WTC11 (cell line): Measurements from ENCODE around the gene MBD6. TPM values are rescaled to one million over a fixed set of nuclear protein-coding genes. Genes with fewer than 3 reads are reported as not detected.
"Not testable (repeated sequence)": the region's sequence is repeated elsewhere in the genome, so short reads cannot be mapped to it uniquely, and the experiment has no call there.

Experiments used
- ATAC-seq: fragments of 200-7000 bp; cut with Tn5 transposase; 2 replicates; pipeline ENCODE4 v1.10.0; 2021; ENCODE audit warnings: mild to moderate bottlenecking, moderate library complexity
- CTCF ChIA-PET: fragments of 300-600 bp; sonication (Branson Sonifier 250); formaldehyde crosslinking; loops from one replicate; lab custom pipeline; 2021; ENCODE audit warnings: antibody characterized with exemption; lab: Charles Lee
- POLR2A ChIA-PET: fragments of 350-600 bp; sonication (Branson Sonifier 250); formaldehyde crosslinking; loops from one replicate; lab custom pipeline; 2021; ENCODE audit warnings: antibody characterized with exemption; lab: Charles Lee
- DNase-seq: peaks from one replicate; pipeline ENCODE4 v3.0.0; 2021; ENCODE audit warnings: low spot score
- H3K27ac Mint-ChIP-seq: 2 replicates; pipeline ENCODE4 v1.8.0; 2021; ENCODE audit warnings: mixed read lengths
- H3K27me3 Mint-ChIP-seq: 2 replicates; pipeline ENCODE4 v1.8.0; 2021; ENCODE audit warnings: low read depth, mild to moderate bottlenecking, moderate library complexity, mixed read lengths
- H3K36me3 Mint-ChIP-seq: 2 replicates; pipeline ENCODE4 v1.8.0; 2021; ENCODE audit warnings: mixed read lengths
- H3K4me1 Mint-ChIP-seq: 2 replicates; pipeline ENCODE4 v1.8.0; 2022; ENCODE audit warnings: mixed read lengths
- H3K4me3 Mint-ChIP-seq: 2 replicates; pipeline ENCODE4 v1.8.0; 2021; ENCODE audit warnings: mild to moderate bottlenecking, moderate library complexity, mixed read lengths
- H3K9me3 Mint-ChIP-seq: 2 replicates; pipeline ENCODE4 v1.8.0; 2021; ENCODE audit warnings: mixed read lengths
- EMX1 ChIP-seq: fragments of 250-450 bp; sonication (Bioruptor Pico); IDR thresholded peaks from 2 replicates; pipeline ENCODE4 v1.8.0; 2021; ENCODE audit warnings: mild to moderate bottlenecking
- FOXK1 ChIP-seq: sonication (generic); formaldehyde crosslinking; IDR thresholded peaks from 2 replicates; pipeline ENCODE4 v1.8.0; 2022; ENCODE audit warnings: mild to moderate bottlenecking, moderate library complexity, missing genetic modification reagents
- FOXP1 ChIP-seq: sonication (generic); formaldehyde crosslinking; IDR thresholded peaks from 2 replicates; pipeline ENCODE4 v1.8.0; 2022; ENCODE audit warnings: missing genetic modification reagents, mild to moderate bottlenecking, moderate library complexity, borderline replicate concordance
- FOXP4 ChIP-seq: sonication (generic); formaldehyde crosslinking; IDR thresholded peaks from 2 replicates; pipeline ENCODE4 v1.8.0; 2022; ENCODE audit warnings: mild to moderate bottlenecking, missing genetic modification reagents
- MAX ChIP-seq: sonication (generic); formaldehyde crosslinking; IDR thresholded peaks from 2 replicates; pipeline ENCODE4 v1.8.0; 2022; ENCODE audit warnings: mild to moderate bottlenecking, missing genetic modification reagents
- MXD4 ChIP-seq: fragments of 250-450 bp; sonication (Bioruptor Pico); IDR thresholded peaks from 2 replicates; pipeline ENCODE4 v1.8.0; 2021; ENCODE audit warnings: mild to moderate bottlenecking, moderate library complexity, borderline replicate concordance
- NFATC4 ChIP-seq: fragments of 250-450 bp; sonication (Bioruptor Pico); IDR thresholded peaks from 2 replicates; pipeline ENCODE4 v1.9.0; 2021; ENCODE audit warnings: mild to moderate bottlenecking
- NR2C2 ChIP-seq: sonication (generic); formaldehyde crosslinking; IDR thresholded peaks from 2 replicates; pipeline ENCODE4 v1.8.0; 2022; ENCODE audit warnings: mild to moderate bottlenecking, missing genetic modification reagents
- NR3C1 ChIP-seq: sonication (generic); formaldehyde crosslinking; conservative IDR thresholded peaks from 2 replicates; pipeline ENCODE4 v1.8.1; 2023; ENCODE audit warnings: low read depth, mild to moderate bottlenecking, missing genetic modification reagents
- ZBTB21 ChIP-seq: sonication (generic); formaldehyde crosslinking; IDR thresholded peaks from 2 replicates; pipeline ENCODE4 v1.8.1; 2023; ENCODE audit warnings: mild to moderate bottlenecking, missing genetic modification reagents, borderline replicate concordance
- ZNF416 ChIP-seq: fragments of 250-450 bp; sonication (Bioruptor Pico); IDR thresholded peaks from 2 replicates; pipeline ENCODE4 v1.9.0; 2021; ENCODE audit warnings: mild to moderate bottlenecking, inconsistent platforms
- total RNA-seq: library from RNA; stranded (reverse); gene quantifications from 3 replicates; pipeline ENCODE4 v1.2.3, GENCODE V29; 2021
- TF ChIP-seq, protein P1 (sequence below): sonication (generic); formaldehyde crosslinking; IDR thresholded peaks from 2 replicates; pipeline ENCODE4 v1.8.0; 2023; ENCODE audit warnings: missing genetic modification reagents, mild to moderate bottlenecking, borderline replicate concordance
- TF ChIP-seq, protein P2 (sequence below): fragments of 250-450 bp; sonication (Bioruptor Pico); IDR thresholded peaks from 2 replicates; pipeline ENCODE4 v1.8.0; 2021; ENCODE audit warnings: mild to moderate bottlenecking
- TF ChIP-seq, protein P3 (sequence below): sonication (generic); formaldehyde crosslinking; IDR thresholded peaks from 2 replicates; pipeline ENCODE4 v1.8.1; 2022; ENCODE audit warnings: low read depth, missing genetic modification reagents, borderline replicate concordance
- TF ChIP-seq, protein P4 (sequence below): sonication (generic); formaldehyde crosslinking; IDR thresholded peaks from 2 replicates; pipeline ENCODE4 v1.8.1; 2022; ENCODE audit warnings: missing genetic modification reagents, borderline replicate concordance
- TF ChIP-seq, protein P5 (sequence below): fragments of 250-450 bp; sonication (Bioruptor Pico); IDR thresholded peaks from 2 replicates; pipeline ENCODE4 v1.9.0; 2021; ENCODE audit warnings: mild to moderate bottlenecking

Gene MBD6
- total RNA-seq, 1 experiment from 2014 or later: 46.3 TPM

- H3K27me3 Mint-ChIP-seq: no peaks in the 10 kb centered on the region
- TF ChIP-seq MAX (no peak), FOXP1 (no peak)
Observed at GRCh38 chr12:57560516-57560915, 37.9 kb downstream of the MBD6 start.

DNA sequence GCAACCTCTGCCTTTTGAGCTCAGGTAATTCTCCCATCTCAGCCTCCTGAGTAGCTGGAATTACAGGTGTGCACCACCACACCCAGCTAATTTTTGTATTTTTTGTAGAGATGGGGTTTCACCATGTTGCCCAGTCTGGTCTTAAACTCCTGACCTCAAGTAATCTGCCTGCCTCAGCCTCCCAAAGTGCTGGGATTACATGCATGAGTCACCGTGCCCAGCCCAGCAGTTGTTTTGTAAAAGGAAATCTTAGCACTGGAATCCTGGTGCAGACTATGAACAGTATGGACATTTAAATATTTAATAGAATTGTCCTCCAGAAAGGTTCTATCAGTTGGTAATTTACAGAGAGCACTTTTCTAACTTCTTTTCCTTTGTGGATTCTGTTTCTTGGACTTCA, 38.5 kb downstream of the MBD6 start:
- H3K4me3 Mint-ChIP-seq, H3K27me3 Mint-ChIP-seq, POLR2A ChIA-PET, ATAC-seq, H3K27ac Mint-ChIP-seq, H3K36me3 Mint-ChIP-seq, CTCF ChIA-PET, H3K4me1 Mint-ChIP-seq, DNase-seq, H3K9me3 Mint-ChIP-seq: not testable (repeated sequence)

More at GRCh38 chr12:57560516-57560915, 37.9 kb downstream of the MBD6 start:
- 0 out of 2 replicates have a peak, but pooled peaks cover 3% of the 10 kb centered on the region for H3K4me1 Mint-ChIP-seq
- POLR2A ChIA-PET: no interaction called here
- no peak overlapping the region for H3K27ac Mint-ChIP-seq
- no peak for ATAC-seq
- CTCF ChIA-PET: no interaction called here
- H3K9me3 Mint-ChIP-seq: no peaks in the 10 kb centered on the region
- DNase-seq: no peak
- H3K4me3 Mint-ChIP-seq: no peak overlapping the region
- peaks cover 7% of the 10 kb centered on the region for H3K36me3 Mint-ChIP-seq

GRCh38 chr12:57563358-57563757, 40.7 kb downstream of the MBD6 start:
- DNase-seq: no peak
- H3K27me3 Mint-ChIP-seq: no peaks in the 10 kb centered on the region
- H3K27ac Mint-ChIP-seq: no peak overlapping the region
- CTCF ChIA-PET: no interaction called here
- H3K36me3 Mint-ChIP-seq: peaks cover 7% of the 10 kb centered on the region
- H3K4me1 Mint-ChIP-seq: no peaks in the 10 kb centered on the region
- no peak overlapping the region for H3K4me3 Mint-ChIP-seq
- ATAC-seq: no peak
- TF ChIP-seq MXD4 (CRISPR knock-in tag) (no peak), ZNF416 (CRISPR knock-in tag) (no peak), NR3C1 (CRISPR knock-in tag) (no peak), ZBTB21 (CRISPR knock-in tag) (no peak), FOXP4 (CRISPR knock-in tag) (no peak), EMX1 (no peak), NFATC4 (CRISPR knock-in tag) (no peak), FOXK1 (no peak), NR2C2 (CRISPR knock-in tag) (no peak)
- TF ChIP-seq, protein P1, sequence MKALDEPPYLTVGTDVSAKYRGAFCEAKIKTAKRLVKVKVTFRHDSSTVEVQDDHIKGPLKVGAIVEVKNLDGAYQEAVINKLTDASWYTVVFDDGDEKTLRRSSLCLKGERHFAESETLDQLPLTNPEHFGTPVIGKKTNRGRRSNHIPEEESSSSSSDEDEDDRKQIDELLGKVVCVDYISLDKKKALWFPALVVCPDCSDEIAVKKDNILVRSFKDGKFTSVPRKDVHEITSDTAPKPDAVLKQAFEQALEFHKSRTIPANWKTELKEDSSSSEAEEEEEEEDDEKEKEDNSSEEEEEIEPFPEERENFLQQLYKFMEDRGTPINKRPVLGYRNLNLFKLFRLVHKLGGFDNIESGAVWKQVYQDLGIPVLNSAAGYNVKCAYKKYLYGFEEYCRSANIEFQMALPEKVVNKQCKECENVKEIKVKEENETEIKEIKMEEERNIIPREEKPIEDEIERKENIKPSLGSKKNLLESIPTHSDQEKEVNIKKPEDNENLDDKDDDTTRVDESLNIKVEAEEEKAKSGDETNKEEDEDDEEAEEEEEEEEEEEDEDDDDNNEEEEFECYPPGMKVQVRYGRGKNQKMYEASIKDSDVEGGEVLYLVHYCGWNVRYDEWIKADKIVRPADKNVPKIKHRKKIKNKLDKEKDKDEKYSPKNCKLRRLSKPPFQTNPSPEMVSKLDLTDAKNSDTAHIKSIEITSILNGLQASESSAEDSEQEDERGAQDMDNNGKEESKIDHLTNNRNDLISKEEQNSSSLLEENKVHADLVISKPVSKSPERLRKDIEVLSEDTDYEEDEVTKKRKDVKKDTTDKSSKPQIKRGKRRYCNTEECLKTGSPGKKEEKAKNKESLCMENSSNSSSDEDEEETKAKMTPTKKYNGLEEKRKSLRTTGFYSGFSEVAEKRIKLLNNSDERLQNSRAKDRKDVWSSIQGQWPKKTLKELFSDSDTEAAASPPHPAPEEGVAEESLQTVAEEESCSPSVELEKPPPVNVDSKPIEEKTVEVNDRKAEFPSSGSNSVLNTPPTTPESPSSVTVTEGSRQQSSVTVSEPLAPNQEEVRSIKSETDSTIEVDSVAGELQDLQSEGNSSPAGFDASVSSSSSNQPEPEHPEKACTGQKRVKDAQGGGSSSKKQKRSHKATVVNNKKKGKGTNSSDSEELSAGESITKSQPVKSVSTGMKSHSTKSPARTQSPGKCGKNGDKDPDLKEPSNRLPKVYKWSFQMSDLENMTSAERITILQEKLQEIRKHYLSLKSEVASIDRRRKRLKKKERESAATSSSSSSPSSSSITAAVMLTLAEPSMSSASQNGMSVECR (CRISPR knock-in tag): no peak
- TF ChIP-seq, protein P2, sequence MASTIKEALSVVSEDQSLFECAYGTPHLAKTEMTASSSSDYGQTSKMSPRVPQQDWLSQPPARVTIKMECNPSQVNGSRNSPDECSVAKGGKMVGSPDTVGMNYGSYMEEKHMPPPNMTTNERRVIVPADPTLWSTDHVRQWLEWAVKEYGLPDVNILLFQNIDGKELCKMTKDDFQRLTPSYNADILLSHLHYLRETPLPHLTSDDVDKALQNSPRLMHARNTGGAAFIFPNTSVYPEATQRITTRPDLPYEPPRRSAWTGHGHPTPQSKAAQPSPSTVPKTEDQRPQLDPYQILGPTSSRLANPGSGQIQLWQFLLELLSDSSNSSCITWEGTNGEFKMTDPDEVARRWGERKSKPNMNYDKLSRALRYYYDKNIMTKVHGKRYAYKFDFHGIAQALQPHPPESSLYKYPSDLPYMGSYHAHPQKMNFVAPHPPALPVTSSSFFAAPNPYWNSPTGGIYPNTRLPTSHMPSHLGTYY (CRISPR knock-in tag): no peak
- TF ChIP-seq, protein P3, sequence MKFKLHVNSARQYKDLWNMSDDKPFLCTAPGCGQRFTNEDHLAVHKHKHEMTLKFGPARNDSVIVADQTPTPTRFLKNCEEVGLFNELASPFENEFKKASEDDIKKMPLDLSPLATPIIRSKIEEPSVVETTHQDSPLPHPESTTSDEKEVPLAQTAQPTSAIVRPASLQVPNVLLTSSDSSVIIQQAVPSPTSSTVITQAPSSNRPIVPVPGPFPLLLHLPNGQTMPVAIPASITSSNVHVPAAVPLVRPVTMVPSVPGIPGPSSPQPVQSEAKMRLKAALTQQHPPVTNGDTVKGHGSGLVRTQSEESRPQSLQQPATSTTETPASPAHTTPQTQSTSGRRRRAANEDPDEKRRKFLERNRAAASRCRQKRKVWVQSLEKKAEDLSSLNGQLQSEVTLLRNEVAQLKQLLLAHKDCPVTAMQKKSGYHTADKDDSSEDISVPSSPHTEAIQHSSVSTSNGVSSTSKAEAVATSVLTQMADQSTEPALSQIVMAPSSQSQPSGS (CRISPR knock-in tag): no peak
- TF ChIP-seq, protein P4, sequence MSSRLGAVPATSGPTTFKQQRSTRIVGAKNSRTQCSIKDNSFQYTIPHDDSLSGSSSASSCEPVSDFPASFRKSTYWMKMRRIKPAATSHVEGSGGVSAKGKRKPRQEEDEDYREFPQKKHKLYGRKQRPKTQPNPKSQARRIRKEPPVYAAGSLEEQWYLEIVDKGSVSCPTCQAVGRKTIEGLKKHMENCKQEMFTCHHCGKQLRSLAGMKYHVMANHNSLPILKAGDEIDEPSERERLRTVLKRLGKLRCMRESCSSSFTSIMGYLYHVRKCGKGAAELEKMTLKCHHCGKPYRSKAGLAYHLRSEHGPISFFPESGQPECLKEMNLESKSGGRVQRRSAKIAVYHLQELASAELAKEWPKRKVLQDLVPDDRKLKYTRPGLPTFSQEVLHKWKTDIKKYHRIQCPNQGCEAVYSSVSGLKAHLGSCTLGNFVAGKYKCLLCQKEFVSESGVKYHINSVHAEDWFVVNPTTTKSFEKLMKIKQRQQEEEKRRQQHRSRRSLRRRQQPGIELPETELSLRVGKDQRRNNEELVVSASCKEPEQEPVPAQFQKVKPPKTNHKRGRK (CRISPR knock-in tag): no peak
- TF ChIP-seq, protein P5, sequence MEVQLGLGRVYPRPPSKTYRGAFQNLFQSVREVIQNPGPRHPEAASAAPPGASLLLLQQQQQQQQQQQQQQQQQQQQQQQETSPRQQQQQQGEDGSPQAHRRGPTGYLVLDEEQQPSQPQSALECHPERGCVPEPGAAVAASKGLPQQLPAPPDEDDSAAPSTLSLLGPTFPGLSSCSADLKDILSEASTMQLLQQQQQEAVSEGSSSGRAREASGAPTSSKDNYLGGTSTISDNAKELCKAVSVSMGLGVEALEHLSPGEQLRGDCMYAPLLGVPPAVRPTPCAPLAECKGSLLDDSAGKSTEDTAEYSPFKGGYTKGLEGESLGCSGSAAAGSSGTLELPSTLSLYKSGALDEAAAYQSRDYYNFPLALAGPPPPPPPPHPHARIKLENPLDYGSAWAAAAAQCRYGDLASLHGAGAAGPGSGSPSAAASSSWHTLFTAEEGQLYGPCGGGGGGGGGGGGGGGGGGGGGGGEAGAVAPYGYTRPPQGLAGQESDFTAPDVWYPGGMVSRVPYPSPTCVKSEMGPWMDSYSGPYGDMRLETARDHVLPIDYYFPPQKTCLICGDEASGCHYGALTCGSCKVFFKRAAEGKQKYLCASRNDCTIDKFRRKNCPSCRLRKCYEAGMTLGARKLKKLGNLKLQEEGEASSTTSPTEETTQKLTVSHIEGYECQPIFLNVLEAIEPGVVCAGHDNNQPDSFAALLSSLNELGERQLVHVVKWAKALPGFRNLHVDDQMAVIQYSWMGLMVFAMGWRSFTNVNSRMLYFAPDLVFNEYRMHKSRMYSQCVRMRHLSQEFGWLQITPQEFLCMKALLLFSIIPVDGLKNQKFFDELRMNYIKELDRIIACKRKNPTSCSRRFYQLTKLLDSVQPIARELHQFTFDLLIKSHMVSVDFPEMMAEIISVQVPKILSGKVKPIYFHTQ: no peak
- POLR2A ChIA-PET: no interaction called here
- H3K9me3 Mint-ChIP-seq: no peaks in the 10 kb centered on the region
